ENCODE results near the gene CCL16. TPM values are rescaled to one million over a fixed set of nuclear protein-coding genes. Genes with fewer than 3 reads are reported as not detected.

Gene CCL16
- total and polyA plus RNA-seq, 2 of the 8 experiments (the other 6 are each of a cell fraction or from before 2014, with no cell fraction given) = not detected

- Histone ChIP-seq H2BK5ac (ENCODE audit: low read depth, low read length) (no peak overlapping the region), H2BK120ac (replicated peaks; ENCODE audit: low read depth, low read length) (no peak overlapping the region), H4K20me1 (replicated peaks in 1 of 2; ENCODE audit: control insufficient read depth in 1 of 2, insufficient read depth in 2 of 2, low read length in 2 of 2) (no peaks in the 10 kb centered on the region), H3K56ac (replicated peaks; ENCODE audit: insufficient read length, low read depth, low read length) (no peak overlapping the region), H3K9ac (replicated peaks in 1 of 4; ENCODE audit: extremely low read depth in 1 of 4, low read depth in 3 of 4, low read length in 3 of 4) (no peak overlapping the region), H3K18ac (ENCODE audit: extremely low read depth, low read length) (no peak overlapping the region), H3K4me3 (ENCODE audit: extremely low read depth in 1 of 4, insufficient read depth in 2 of 4, low read depth in 3 of 4, low read length in 4 of 4) (no peak overlapping the region), H3K23me2 (ENCODE audit: low read depth, low read length) (no peaks in the 10 kb centered on the region), H3K27ac (ENCODE audit: low read depth, low read length) (no peak overlapping the region), H4K91ac (replicated peaks; ENCODE audit: insufficient read length, low read length) (no peak overlapping the region), H3K79me1 (ENCODE audit: low read depth, low read length) (no peaks in the 10 kb centered on the region), H2AFZ (ENCODE audit: low read length) (no peak overlapping the region), H3K9me3 (ENCODE audit: insufficient read depth in 2 of 2, low read depth in 1 of 2, low read length in 1 of 2) (peaks cover 17% of the 10 kb centered on the region in 2 experiments), H3K4ac (replicated peaks; ENCODE audit: insufficient read length, low read depth, low read length) (no peak overlapping the region), H3K27me3 (replicated peaks in 1 of 4; ENCODE audit: control insufficient read depth in 3 of 4, extremely low read depth in 1 of 4, insufficient read depth in 3 of 4, low read length in 3 of 4) (no peaks in the 10 kb centered on the region; a peak in 1 of 7 replicates), H3K36me3 (ENCODE audit: control insufficient read depth in 2 of 4, insufficient read depth in 4 of 4, low read length in 3 of 4) (no peaks in the 10 kb centered on the region), H4K8ac (ENCODE audit: extremely low read depth, insufficient read depth, low read length) (no peak overlapping the region), H3K14ac (ENCODE audit: insufficient read length) (no peak overlapping the region), H2BK12ac (ENCODE audit: low read depth, low read length) (no peak overlapping the region), H2BK15ac (ENCODE audit: low read length) (no peak overlapping the region), H3K4me1 (replicated peaks in 1 of 4; ENCODE audit: control insufficient read depth in 3 of 4, insufficient read depth in 4 of 4, low read length in 3 of 4) (0 out of 7 replicates have a peak, but pooled peaks cover 0 to 2% (median 0%) of the 10 kb centered on the region in 4 experiments), H3K79me2 (ENCODE audit: control insufficient read depth in 1 of 2, insufficient read depth in 2 of 2, low read length in 2 of 2) (no peaks in the 10 kb centered on the region), H3K4me2 (ENCODE audit: insufficient read depth in 1 of 2, low read depth in 2 of 2, low read length in 2 of 2) (no peak overlapping the region), H4K5ac (ENCODE audit: insufficient read length, low read depth, low read length) (no peak overlapping the region), H2BK20ac (ENCODE audit: low read length) (no peak overlapping the region), H3K23ac (ENCODE audit: insufficient read length) (no peak overlapping the region), H2AK5ac (ENCODE audit: low read depth, low read length) (no peak overlapping the region)
- DNase-seq (ENCODE audit: low read depth in 1 of 2, low spot score in 2 of 2) (no peak), FAIRE-seq (no peak)
- WGBS, 2 experiments (ENCODE audit: extremely low coverage in 1 of 2, insufficient coverage in 1 of 2, insufficient read length in 1 of 2, insufficient replicate concordance in 2 of 2, low coverage in 1 of 2, low lambda C conversion rate in 2 of 2, missing lambda C conversion rate in 1 of 2) = 87% methylated on average over 4 of the region's 4 CpGs; no CpG with 5 or more reads in 1 of the 2 experiments
- POLR2A ChIA-PET (ENCODE audit: partially characterized antibody) = no interaction called here
- CTCF ChIA-PET (ENCODE audit: partially characterized antibody) = interaction anchor here (0.7 to 1.9 kb wide), 3 partner anchors 29 to 57 kb away, joined by 4 to 5 read pairs (median 4); no protein-coding TSS in a partner anchor
- TF ChIP-seq BRCA1 (IDR thresholded peaks at IDR 0.05; ENCODE audit: low read depth, low read length) (no peak), EZH2 (IDR thresholded peaks at IDR 0.05; ENCODE audit: low read depth, low read length, severe bottlenecking) (no peak), KDM1A (IDR thresholded peaks at IDR 0.05; ENCODE audit: borderline replicate concordance, low read length) (no peak), TAF7 (optimal IDR thresholded peaks at IDR 0.05; ENCODE audit: borderline replicate concordance, low read depth, low read length) (no peak), GABPA (IDR thresholded peaks at IDR 0.05; ENCODE audit: borderline replicate concordance, insufficient read depth, low read length) (no peak), HDAC6 (IDR thresholded peaks at IDR 0.05; ENCODE audit: low read depth, low read length) (no peak), CTCF (IDR thresholded peaks at IDR 0.05; ENCODE audit: control extremely low read depth in 1 of 3, insufficient read depth in 1 of 3, low read depth in 1 of 3, low read length in 3 of 3) (no peak), FOSL1 (IDR thresholded peaks at IDR 0.05; ENCODE audit: insufficient read depth, low read depth, low read length) (no peak), TBP (IDR thresholded peaks at IDR 0.05; ENCODE audit: low read depth, low read length) (no peak), CREB1 (IDR thresholded peaks at IDR 0.05) (no peak), PHF8 (conservative IDR thresholded peaks at IDR 0.05; ENCODE audit: low read depth, low read length) (no peak)
Observed at GRCh38 chr17:36004594-36005108, 23.4 kb upstream of the CCL16 start.

All from H1 (cell line).